Brain microvascular endothelial cell (primary cell): ENCODE data around the gene ST6GALNAC4.

ENCODE experiments used
- DNase-seq: peaks from one replicate; pipeline ENCODE4 v3.0.0-alpha.2; 2020
- H3K27ac ChIP-seq: fragments of 250-450 bp; sonication (Bioruptor Pico); 2 replicates; pipeline ENCODE4 v1.5.1; 2020; ENCODE audit warnings: mild to moderate bottlenecking, moderate library complexity
- H3K27me3 ChIP-seq: fragments of 250-450 bp; sonication (Bioruptor Pico); replicated peaks from 2 replicates; pipeline ENCODE4 v1.5.1; 2020; ENCODE audit warnings: mild to moderate bottlenecking
- H3K36me3 ChIP-seq: fragments of 250-450 bp; sonication (Bioruptor Pico); replicated peaks from 2 replicates; pipeline ENCODE4 v1.5.1; 2020; ENCODE audit warnings: mild to moderate bottlenecking
- H3K4me3 ChIP-seq: 2 replicates; pipeline ENCODE4 v1.5.1; 2011; ENCODE audit warnings: low read depth, mild to moderate bottlenecking, control low read depth, low read length, moderate library complexity
- CTCF ChIP-seq: IDR thresholded peaks from 2 replicates; pipeline ENCODE4 v1.5.1; 2011; ENCODE audit warnings: low read depth, mild to moderate bottlenecking, moderate library complexity, low read length, control low read depth, inconsistent platforms; ENCODE audit errors: missing control alignments
- in situ Hi-C: cut with HindIII; loops from 2 replicates; pipeline ENCODE4 v1.10.0; 2017; ENCODE audit warnings: low sequenced_read_pairs, low pct_ligation_motif_present

ST6GALNAC4 gene

GRCh38 chr9:127897193-127897692 is 19.6 kb downstream of the ST6GALNAC4 start:
- in situ Hi-C loops, result no loop called here
- Histone ChIP-seq H3K4me3 (peak overlapping the region; percentile 27), H3K27me3 (no peaks in the 10 kb centered on the region), H3K36me3 (peaks cover 39% of the 10 kb centered on the region), H3K27ac (peak overlapping the region; percentile 77)
- DNase-seq, result peak; percentile 65
- TF ChIP-seq CTCF, result no peak

DNA sequence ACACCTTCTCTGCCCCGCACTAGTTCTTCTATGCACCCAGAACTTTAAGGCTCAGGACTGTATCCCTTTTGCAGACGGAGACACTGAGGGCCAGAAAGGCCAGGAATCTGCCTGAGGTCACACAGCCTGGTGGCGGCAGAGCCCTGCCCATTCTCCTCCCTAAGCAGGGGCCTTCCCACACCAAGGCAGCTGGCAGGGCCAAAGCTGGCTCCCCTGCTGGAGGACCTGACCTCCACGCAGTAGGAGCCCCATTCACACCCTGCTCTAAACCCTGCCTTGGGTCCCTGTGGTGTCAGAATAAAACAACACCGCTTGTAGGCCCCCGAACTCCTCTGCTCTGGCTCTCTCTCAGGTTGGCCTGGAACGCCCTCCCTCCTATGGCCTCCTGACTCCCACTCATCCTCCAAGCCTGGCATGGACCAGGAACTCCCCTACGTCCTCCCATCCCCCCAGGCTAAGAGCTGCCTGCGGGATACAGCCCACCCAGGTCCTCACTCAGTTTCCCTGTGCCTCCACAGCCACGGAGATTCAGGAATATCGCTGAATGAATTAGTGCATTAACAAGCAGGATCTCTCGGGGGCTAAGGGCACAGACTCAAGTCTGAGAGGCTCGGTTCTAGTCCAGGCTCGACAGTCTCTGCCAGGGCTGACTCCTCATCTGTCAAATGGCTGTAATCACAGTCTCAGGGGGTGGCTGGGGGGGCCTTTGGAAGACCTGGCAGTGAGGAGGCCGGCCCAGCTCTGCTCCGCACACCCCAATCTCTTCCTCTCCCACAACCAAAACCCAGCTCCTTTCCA is 20.2 kb downstream of the ST6GALNAC4 start:
- Histone ChIP-seq H3K36me3 (peaks cover 43% of the 10 kb centered on the region), H3K4me3 (peak overlapping the region; percentile 27)

GRCh38 chr9:127895811-127896210 is 21.0 kb downstream of the ST6GALNAC4 start:
- H3K27ac ChIP-seq, result no peak overlapping the region
- peaks cover 49% of the 10 kb centered on the region for H3K36me3 ChIP-seq
- H3K4me3 ChIP-seq, result no peak overlapping the region
- in situ Hi-C loops, result no loop called here
- no peaks in the 10 kb centered on the region for H3K27me3 ChIP-seq
- no peak for DNase-seq
- TF ChIP-seq CTCF, result no peak

More for the DNA sequence above, 20.2 kb downstream of the ST6GALNAC4 start:
- no peaks in the 10 kb centered on the region for H3K27me3 ChIP-seq
- no peak for TF ChIP-seq CTCF
- H3K27ac ChIP-seq, result no peak overlapping the region
- in situ Hi-C loops, result no loop called here
- no peak for DNase-seq

- peaks cover 64% of the 10 kb centered on the region for H3K36me3 ChIP-seq
- no peak for TF ChIP-seq CTCF
- H3K27ac ChIP-seq, result no peak overlapping the region
- no peak overlapping the region for H3K4me3 ChIP-seq
- no peak for DNase-seq
- H3K27me3 ChIP-seq, result no peaks in the 10 kb centered on the region
- in situ Hi-C loops, result no loop called here
These were observed 23.4 kb downstream of the ST6GALNAC4 start for GRCh38 chr9:127893392-127893791.

GRCh38 chr9:127892831-127893230 is 24.0 kb downstream of the ST6GALNAC4 start:
- no peak overlapping the region for H3K4me3 ChIP-seq
- H3K27me3 ChIP-seq, result no peaks in the 10 kb centered on the region
- no peak for DNase-seq
- H3K36me3 ChIP-seq, result peaks cover 68% of the 10 kb centered on the region
- H3K27ac ChIP-seq, result no peak overlapping the region
- in situ Hi-C loops, result no loop called here
- no peak for TF ChIP-seq CTCF
